CD4-positive, alpha-beta T cell treated with Interleukin-4 for 1 hour (primary cell): ENCODE data around the gene RCAN3.
"Not testable (repeated sequence)": the region's sequence is repeated elsewhere in the genome, so short reads cannot be mapped to it uniquely, and the experiment has no call there.

Experiments
- DNase-seq, 2 donors: peaks; one replicate each; pipeline ENCODE4 v3.0.0-alpha.2; 2020 to 2022

The RCAN3 gene

DNA sequence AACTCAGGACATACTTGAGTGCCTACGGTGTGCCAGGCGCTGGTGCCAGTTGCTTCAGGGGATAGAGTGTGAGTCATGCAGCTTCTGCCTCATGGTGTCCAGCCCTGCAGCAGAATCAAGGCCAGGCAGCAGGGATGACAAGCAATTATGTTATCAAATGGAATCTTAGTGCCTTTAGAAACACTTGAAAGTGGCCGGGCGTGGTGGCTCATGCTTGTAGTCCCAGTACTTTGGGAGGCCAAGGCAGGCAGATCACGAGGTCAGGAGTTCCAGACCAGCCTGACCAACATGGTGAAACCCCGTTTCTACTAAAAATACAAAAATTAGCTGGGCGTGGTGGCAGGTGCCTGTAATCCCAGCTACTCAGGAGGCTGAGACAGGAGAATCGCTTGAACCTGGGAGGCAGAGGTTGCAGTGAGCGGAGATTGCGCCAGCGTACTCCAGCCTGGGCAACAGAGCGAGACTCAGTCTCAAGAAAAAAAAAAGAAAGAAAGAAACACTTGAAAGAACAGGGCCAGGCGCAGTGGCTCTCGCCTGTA is 13.1 kb downstream of the RCAN3 start:
- not testable (repeated sequence) for DNase-seq

DNA sequence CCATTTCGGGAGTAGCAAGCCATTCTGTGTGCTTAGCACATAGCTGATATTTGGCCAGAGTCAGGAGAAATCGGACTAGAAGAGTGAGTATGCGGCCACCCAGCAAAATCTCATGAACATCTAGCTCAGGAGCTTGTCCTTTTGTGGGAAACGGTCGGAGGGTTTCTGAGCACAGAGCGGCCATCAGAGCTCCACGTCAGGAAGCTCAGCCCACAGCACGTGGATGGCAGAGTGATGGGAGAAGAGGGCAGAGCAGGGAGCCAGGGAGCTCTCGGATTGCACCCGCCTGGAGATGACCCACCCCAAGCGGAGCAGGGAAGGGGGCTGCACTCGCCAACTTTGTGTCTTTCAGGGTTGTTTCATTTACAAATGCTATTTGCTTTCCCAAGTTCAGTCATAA is 13.9 kb downstream of the RCAN3 start:
- DNase-seq, result no peak

DNA sequence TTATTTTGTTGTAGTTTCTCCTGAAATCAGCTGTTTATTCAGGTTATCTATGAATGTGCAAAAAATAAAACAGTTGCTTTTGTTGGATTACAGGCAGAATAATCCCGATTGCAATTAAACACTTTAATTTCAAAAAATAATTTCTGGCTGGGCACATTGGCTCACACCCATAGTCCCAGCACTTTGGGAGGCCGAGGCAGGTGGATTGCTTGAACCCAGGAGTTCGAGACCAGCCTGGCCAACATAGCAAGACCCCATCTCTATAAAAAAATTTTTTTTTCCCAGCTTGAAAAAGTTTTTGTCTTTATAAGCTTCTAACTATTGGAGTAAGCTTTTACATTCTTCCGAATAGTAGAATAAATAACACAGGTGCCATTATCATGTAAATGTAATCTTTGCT is 15.3 kb downstream of the RCAN3 start:
- DNase-seq, result no peak

DNA sequence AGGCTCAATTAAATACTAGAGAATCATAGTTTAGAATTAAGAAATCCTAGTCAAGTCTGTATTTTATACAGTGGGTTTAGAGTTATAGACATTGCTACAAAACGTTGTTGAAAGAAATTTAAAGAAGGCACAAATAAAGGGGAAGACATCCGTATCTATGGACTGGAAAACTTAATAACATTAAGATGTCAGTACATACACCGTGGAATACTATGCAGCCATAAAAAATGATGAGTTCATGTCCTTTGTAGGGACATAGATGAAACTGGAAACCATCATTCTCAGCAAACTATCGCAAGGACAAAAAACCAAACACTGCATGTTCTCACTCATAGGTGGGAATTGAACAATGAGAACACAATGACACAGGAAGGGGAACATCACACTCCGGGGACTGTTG is 17.6 kb downstream of the RCAN3 start:
- not testable (repeated sequence) for DNase-seq

DNA sequence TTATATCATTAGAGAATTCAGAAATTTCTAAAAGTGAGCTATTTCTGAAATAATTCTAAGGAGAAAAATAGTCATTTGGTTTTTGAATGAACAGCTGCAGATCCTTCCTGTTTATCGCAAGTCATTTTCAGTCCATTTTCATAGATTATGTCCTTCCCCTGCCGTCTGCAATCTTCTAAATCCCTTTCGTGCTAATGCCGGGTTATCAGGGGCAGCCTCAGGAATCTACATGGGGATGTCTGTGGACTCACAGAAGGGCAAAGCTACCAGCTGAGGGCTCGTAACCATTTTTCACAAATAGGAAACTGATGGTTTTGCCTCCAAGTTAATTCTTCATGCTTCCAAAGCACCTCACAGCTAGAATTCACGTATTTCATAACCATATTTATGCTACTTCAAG is 23.0 kb downstream of the RCAN3 start:
- DNase-seq, result no peak

DNA sequence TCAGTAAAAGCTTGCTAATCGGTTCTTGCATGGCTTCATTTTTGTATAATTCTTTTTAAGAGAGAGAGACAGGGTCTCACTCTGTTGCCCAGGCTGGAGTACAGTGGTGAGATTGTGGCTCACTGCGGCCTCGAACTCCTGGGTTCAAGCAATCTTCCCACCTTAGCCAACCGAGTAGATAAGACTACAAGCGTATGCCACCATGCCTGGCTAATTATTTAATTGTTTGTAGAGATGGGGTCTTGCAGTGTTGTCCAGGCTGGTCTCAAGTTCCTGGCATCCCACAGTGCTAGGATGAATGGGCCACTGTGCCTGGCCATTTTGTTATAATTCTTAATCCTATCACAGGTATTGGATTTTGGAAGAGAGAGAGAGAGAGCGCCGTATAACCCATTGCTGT is 23.4 kb downstream of the RCAN3 start:
- DNase-seq, result no peak

DNA sequence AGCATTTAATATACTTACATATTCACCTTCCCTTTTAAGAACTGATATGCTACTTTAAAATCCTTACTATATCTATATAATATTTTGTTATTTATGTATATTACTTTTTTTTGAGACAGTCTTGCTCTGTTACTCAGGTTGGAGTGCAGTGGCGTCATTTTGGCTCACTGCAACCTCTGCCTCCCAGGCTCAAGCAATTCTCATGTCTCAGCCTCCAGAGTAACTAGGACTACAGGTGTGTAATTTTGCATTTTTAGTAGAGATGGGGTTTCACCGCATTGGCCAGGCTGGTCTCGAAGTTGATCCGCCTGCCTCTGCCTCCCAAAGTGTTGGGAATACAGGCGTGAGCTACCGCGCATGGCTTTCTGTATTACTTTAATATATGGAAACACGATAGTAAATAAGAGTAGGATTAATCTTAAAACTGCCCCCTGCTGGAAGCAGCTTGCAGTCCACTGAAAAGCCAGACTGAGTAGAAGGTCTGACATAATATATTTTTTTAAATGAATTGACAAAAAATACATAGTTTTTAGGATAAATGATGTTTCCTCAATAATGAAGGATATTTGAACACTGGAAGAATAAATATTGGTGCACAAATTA is 24.4 kb downstream of the RCAN3 start:
- DNase-seq, result peak; percentile 49 to 68

DNA sequence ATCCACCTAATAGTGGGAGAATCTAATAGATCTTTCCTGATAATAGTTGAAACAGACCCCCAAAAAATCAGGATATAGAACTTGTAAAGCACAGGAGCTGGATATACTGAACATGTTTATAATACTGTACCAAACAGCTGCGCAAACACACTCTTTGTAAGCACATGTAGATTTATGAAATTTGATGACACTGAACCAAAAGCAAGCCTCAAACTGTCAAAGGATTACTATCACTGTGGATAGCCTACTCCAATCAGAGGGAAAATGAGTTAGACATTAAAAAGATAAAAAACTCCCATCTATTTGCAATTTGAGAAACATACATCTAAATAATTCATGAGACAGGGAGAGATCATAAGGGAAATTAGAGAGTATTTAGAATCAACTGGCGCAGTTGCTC is 26.1 kb downstream of the RCAN3 start:
- DNase-seq, result no peak

DNA sequence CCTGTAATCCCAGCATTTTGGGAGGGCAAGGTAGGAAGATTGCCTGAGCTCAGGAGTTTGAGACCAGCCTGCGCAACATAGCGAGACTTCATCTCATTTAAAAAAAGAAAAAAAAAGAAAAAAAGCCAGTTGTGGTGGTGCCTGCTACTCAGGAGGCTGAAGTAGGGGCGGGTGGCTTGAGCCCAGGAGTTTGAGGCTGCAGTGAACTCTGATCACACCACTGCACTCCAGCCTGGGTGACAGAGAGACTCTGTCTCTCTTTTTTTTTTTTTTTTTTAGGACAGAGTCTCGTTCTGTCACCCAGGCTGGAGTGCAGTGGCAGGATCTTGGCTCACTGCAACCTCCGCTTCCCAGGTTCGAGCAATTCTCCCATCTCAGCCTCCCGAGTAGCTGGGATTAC is 26.7 kb downstream of the RCAN3 start:
- DNase-seq, result not testable (repeated sequence)

DNA sequence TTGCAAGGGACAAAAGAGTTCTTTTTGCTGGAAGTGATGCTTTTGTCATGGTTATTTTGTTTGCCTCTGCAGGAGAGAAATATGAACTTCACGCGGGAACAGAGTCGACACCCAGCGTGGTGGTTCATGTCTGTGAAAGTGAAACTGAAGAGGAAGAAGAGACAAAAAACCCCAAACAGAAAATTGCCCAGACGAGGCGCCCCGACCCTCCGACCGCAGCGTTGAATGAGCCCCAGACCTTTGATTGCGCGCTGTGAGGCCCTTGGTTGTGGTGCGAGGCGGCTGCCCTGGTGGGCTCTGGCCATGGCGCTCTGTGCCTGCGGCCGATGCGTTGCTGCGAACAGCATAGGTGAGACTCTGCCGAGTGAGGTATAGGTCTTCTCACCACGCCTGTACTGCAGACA is 32.4 kb downstream of the RCAN3 start:
- DNase-seq, result peak; percentile 77 to 84

DNA sequence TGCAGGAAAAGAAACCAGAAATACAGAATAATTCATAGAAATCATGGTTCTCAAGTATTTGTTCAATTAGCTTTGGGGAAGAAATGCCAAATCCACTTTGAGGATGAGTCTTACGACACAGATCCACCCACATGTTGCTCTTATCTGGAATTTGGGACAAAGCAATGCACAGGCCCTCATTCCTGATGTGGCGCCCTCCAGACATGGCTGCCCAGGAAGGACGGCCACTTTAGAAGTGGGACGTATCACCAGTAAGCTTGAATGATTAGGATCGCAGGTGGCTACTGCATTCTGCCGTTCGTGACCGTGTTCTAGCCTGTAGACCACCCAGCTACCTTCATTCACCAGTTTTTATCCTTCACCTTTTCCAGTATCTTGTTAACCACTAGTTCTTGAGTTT is 33.1 kb downstream of the RCAN3 start:
- no peak for DNase-seq

DNA sequence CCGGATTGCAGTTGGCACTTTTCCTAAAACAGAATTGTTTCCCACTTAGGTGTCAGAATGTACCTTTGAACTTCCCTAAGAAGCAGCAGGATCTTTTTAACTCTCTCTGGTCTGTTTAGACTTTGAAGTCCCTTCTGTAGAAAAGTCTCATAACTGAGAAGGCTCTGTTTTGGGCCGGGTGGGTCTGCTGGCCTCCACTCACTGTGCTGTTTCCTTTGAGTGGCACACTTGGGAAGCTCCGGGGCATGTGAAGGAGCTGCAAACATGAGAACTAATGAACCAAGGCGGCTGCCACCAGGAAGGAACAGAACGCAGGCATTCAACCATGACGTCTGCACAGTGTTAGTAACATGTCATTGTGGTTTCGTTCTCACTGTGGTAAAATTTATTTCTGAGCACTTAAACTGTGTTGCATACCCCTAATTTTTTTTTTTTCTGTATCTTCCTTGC is 33.8 kb downstream of the RCAN3 start:
- DNase-seq, result peak; percentile 81 to 85

DNA sequence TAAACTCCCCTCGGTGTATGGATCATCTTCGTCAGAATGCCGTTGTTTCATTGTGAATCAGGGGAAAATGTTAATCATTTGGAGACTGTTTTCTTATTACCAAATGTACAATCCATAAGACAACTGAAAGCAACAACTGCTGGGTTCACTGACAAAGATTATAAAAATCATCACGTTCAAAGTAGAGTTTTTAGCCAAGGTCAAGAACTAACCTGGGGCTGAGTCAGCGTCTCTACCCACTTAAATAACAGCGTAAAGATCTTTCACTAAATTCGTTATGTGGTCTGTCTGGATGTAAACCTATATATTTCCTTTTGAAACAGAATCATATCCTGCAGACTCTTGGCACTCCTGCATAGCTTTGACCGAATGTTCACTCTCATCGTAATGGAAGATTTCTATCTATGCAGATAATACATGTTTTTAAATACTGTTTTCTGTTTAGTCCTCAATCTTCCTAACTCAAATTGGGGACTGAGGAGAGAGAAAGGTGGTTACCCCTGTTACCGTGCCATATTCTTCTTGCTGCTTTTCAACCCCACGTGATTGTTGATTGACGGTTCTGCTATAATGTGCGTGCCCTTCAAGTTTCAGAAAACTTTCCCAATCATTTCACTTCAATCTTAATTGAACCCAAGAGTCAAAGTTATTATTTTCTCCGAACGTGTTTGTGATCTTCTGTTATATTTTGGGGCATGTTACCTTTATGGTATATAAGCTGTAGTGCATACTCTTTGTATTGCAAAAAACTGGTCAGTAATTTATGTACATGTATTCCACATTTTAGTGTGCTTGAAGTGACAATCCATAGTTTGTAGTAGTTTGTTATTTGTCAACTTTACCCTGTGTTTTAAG is 37.6 kb downstream of the RCAN3 start:
- no peak for DNase-seq

DNA sequence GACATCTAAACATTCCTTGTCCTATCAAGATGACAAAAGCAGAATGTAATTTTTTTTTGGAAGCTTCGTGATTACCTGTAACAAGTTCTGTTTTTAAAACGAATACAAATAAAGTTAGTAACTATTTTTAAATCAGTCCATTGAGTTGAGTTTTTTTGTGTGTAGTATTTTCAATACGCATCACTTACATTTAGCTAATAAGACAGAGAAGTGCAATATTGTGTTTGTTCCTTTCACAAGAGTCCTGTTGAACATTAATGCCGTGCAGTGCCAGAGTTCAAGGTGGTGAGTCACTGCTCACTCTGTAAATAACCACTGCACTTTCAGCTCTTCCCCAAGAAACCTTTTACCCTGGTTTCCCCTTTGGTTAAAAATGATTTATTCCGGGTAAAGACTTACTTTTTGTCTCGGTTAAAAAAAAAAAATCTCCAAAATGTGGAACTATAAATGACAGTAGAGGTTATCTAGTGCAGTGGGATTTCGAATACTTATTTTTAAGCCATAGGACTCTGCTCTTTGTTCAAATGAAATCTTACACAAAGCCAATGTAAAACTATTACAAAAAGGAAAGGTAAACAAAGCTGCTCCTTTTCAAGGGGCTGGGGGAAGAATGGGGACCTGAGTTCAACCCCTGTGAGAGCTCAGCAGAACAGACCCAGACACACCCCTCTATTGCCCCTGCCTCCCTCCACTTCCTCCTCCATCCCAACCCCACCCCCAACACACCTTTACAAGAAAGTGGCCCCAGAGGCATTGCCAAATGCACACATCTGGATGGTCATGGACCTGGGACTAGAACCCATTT is 38.5 kb downstream of the RCAN3 start:
- DNase-seq, result no peak

DNA sequence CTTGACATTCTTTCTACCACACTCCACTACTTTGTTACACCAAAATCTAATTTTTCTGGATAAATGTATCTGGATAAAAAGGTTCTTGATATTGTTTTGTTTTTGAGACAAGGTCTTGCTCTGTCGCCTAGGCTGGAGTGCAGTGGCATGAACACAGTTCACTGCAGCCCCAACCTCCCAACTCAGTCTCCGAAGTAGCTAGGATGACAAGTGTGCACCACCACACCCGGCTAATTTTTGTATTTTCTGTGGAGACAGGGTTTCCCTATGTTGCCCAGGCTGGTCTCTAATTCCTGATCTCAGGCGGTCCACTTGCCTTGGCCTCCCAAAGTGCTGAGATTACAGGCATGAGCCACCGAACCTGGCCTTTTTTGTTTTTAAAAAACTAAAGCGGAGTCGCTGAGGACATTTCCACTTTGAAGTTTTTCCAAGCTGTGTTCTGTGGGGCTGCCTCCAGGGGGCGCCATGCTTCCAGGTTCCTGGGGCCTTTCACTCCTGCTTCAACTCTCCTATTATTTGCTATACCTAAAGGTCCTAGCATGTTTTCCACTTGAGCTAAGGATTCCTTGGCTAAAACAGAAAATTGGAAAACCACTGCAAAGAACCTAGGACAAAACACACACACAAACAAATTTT is 39.2 kb downstream of the RCAN3 start:
- DNase-seq, result no peak

DNA sequence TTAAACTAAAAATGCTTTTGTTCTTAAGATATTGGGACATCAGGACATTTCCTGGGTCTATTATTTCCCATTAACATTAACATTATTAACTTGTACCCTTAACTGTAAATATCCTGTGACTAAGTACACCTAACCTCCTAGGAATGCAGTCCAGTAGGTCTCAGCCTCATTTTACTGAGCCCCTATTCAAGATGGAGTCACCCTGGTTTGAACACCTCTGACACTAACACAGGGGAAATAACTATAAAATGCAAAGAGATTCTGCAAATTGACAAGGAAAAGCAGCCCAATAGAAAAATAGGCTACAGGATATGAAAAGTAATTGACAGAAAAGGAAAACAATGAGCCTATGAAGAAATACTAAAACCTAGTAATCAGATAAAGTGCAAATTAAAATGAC is 41.6 kb downstream of the RCAN3 start:
- no peak for DNase-seq

DNA sequence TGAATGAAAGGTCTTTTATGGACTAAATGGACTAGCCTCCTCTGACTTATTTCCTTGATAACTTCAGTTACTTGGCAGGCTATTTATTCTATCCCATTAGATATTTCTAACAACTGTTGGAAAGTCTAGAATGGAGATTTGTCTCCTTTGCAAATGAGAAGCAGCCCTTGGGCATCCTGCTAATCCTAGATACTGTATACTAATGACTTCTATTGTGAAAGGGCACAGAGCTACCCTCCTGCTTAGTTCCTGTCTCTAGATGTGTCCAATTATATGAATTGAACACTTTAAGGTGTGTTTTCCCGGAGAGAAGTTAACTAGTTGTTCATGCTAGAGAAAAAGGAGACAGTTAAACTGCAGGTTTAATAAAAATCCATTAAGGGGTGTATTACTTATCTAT is 43.0 kb downstream of the RCAN3 start:
- DNase-seq, result no peak

DNA sequence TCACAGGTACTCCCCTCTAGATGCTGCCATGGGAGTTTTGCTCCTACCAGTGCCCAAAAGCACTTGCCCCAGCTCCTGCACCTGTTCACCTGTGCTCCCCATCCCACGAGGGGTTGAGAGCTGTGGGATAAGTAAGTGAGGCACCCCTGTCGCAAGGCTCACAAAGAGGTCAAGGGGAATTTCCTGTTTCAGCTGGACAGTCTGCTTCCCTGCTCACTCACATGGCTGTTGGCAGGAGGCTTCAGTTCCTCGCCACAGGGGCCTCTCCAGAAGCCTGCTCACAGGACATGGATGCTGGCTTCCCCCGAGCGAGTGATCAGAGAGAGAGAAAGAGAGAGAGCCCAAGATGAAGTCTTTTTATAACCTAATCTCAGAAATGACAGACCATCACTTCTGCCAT is 44.6 kb downstream of the RCAN3 start:
- no peak for DNase-seq

DNA sequence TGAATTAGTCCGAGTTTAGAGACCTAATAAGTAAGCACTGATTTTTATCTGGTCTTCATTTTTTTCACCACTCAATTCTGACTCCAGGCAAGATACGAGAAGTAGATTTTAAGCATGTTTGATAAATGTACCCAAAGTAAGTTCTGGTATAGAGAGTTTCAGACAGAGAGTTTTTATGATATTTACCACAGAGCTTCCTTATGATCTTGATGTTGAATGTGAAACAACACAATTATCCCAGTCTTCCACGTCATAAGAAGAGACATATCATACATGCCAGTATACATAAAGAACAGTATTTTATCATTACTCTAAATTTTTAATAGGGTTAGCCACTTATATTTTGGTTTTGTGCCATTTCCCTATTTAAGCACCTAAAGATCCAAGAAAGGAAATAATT is 45.4 kb downstream of the RCAN3 start:
- no peak for DNase-seq

DNA sequence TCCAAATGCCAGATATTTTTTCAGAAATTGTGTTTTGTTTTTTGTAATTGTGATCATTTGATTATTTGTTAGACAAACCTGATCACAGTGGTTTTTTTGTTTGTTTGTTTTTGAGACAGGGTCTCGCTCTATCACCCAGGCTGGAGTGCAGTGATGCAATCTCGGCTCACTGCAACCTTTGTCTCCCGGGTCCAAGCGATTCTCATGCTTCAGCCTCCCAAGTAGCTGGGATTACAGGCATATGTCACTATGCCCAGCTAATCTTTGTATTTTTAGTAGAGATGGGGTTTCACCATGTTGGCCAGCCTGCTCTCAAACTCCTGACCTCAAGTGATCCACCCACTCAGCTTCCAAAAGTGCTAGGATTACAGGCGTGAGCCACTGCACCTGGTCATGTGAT is 46.6 kb downstream of the RCAN3 start:
- DNase-seq, result not testable (repeated sequence)

DNA sequence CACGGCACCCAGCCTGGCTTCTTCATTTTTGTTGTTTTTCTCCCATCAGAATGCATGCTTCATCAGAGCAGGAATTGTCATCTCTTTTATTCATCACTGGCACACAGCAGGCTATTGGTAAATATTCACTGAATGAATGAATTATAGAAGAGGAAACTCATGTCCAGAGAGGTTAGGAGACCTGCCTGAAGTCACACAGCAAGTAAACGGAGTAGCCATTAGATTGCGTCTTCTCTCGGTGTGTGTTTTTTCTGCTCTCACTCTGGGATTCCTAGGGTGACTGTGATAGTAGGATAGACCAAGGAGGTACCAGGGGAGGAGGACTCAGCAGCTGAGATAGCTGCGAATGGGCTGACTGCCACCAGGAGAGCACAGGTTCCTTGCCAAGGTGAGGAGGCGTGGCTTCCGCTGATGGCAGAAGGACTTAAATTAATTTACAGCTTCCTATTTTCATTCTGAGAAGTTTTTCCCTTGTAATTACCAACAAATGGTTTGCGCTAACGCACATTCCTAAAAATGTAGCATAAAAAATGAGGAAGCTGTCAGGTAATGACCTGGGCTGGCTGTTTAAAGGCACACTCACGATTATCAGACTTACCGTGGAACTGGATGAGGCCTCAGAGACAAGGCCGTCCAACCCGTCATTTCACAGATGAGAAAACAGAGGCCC is 48.8 kb downstream of the RCAN3 start:
- no peak for DNase-seq

DNA sequence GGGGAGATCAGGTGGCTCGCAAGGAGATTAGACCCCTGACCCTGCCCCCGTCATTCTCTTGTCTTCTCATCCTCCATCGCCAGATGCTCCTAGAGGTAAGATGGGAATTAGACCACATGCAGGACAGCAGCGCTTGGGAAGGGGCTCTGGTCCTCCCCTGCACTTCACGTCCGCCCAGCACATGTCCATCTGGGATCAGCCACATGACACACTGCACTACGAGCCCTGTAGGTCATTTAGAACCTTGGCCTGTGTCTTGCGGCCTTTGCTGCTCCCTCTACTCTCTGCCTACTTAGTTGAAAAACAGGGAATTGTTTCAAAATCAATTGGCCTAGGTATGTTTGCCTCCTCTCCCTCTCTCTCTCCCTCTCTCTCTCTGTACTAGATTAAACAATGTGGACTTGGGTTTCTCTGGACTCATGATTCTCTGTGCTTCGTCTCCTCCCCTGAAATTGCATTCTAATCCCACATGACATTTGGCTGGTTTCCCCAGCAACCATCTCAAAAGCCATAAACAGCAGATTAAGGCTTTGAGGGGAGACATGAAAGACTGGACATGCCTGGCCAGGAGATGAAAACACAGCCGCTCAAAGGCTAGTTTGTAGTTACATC is 49.4 kb downstream of the RCAN3 start:
- DNase-seq, result no peak
